ENCODE results near the gene CFAP20DC. TPM values are rescaled to one million over a fixed set of nuclear protein-coding genes. Genes with fewer than 3 reads are reported as not detected.
"Not testable (repeated sequence)": the region's sequence is repeated elsewhere in the genome, so short reads cannot be mapped to it uniquely, and the experiment has no call there.

CFAP20DC gene
- total RNA-seq, 2 donors from 2014 or later, result 0.08 to 0.24 TPM

DNA sequence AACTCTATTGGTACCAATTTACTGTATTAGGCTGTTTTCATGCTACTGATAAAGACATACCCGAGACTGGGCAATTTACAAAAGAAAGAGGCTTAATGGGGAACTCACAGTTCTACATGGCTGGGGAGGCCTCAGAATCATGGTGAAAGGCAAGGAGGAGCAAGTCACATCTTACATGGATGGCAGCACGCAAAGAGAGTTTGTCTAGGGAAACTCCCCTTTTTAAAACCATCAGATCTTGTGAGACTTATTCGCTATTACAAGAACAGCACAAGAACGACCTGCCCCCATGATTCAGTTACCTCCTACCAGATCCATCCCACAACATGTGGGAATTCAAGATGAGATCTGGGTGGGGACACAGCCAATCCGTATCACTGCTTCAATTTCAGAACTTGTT, 154.1 kb downstream of the CFAP20DC start:
- DNase-seq; ATAC-seq; intact Hi-C loops (cut with DNase I): not testable (repeated sequence)

DNA sequence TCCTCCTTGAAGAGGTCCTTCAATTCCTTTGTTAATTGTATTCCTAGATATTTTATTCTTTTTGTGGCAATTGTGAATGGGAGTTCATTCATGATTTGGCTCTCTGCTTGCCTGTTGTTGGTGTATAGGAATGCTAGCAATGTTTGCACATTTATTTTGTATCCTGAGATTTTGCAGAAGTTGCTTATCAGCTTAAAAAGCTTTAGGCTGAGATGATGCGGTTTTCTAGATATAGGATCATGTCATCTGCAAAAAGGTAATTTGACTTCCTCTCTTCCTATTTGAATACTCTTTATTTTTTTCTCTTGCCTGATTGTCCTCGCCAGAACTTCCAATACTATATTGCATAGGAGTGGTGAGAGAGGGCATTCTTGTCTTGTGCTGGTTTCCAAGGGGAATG, 157.3 kb downstream of the CFAP20DC start:
- DNase-seq; ATAC-seq; intact Hi-C loops (cut with DNase I): not testable (repeated sequence)

DNA sequence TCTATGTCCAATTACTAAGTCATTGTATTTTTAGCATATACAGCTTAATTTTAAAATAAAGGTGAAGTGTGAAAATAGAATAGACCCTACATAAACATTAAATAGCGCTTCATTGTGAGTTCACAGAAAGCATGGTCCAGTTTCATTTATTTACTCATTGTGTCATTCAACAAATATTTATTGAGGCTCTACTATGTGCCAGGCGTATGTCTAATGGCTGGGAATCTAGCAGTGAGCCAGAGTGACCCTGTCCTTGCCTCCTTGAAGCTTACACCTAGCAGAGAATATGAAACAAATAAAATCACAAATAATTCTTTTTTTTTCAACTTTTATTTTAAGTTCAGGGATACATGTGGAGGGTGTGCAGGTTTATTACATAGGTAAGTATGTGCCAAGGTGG, 161.7 kb downstream of the CFAP20DC start:
- intact Hi-C loops (cut with DNase I), result no loop called here
- DNase-seq (no peak), ATAC-seq (no peak)

DNA sequence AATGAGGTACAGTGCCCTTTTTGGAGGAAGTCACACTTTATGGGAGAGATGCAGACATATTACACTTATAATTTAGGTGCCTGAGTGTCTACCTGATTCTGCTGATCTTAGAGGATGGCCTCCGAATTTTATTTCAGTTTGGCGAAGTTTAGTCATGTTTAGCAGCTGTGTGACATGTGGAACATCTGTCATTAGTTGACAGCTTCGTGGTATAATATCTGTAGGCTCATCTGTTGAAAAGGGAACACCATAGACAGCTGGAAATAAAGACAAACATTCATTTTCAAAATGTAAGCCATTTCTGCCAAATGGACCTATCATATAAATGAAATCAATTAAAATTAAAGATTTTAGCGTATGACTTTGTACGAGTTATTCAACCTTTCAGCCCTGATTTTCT, 165.4 kb downstream of the CFAP20DC start:
- intact Hi-C loops (cut with DNase I), result no loop called here
- DNase-seq (no peak), ATAC-seq (no peak)

DNA sequence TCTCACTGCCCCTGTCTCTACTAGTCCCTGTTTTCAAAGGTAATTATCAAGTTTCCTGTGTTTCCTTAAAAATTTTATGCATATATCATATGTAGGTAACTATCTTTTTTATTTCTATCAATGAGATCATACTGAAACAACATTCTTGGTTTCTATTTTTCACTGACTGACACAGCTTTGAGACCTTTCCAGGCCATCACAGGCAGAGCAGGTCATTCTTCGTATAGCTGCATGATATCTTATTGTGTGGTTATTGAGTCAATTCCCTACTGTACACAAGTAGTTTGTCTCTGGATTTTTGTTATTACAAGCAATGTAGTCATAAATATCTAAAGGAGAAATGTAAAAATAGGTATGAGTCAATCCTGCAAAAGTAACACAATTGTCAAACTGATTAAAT, 169.6 kb downstream of the CFAP20DC start:
- ATAC-seq (no peak), DNase-seq (no peak)
- intact Hi-C loops (cut with DNase I), result no loop called here

DNA sequence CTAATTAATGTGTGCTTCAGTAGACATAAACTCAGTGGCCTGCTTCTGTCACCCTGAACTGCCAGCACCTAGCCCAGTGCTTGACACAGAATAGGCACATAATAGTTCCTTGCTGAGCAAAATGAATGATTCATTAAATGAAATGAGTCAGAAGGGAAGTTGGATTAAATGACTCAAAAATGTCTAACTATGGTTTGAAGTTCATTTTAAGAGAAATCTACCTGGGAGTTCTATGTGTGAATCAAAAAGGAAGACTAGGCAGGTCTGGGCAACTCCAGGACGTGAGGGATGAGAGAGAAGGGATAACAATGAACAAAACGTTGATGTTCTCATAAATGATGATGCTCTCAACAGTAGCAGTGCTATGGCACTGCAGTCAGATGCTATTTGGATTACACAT, 175.0 kb downstream of the CFAP20DC start:
- ATAC-seq, result no peak
- intact Hi-C loops (cut with DNase I), result no loop called here

DNA sequence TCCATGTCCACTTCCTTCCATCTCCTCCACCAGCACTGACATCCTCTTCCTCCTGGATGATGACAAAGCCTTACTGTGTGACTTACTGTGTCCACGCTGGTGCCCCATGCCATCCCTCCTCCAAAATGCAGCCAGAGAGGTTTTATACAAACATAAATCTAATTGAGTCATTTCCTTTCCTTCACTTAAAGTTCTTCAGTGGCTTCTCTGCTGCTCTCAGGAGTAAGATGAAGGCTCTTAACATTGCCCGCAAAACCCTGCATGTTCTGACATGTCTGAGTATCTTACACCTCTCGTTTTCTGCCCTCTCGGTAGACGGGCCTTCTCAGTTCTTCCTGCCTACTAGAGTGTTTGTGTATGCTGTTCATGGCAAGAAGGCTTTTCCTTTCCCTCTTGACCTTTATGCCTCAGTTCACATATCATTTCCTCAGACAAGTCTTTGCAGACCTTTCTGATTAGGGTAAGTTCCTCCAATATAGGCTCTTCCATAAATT, 175.5 kb downstream of the CFAP20DC start:
- intact Hi-C loops (cut with DNase I), result no loop called here
- no peak for ATAC-seq
- DNase-seq, result no peak

More for the DNA sequence above, 175.0 kb downstream of the CFAP20DC start:
- DNase-seq, result no peak

DNA sequence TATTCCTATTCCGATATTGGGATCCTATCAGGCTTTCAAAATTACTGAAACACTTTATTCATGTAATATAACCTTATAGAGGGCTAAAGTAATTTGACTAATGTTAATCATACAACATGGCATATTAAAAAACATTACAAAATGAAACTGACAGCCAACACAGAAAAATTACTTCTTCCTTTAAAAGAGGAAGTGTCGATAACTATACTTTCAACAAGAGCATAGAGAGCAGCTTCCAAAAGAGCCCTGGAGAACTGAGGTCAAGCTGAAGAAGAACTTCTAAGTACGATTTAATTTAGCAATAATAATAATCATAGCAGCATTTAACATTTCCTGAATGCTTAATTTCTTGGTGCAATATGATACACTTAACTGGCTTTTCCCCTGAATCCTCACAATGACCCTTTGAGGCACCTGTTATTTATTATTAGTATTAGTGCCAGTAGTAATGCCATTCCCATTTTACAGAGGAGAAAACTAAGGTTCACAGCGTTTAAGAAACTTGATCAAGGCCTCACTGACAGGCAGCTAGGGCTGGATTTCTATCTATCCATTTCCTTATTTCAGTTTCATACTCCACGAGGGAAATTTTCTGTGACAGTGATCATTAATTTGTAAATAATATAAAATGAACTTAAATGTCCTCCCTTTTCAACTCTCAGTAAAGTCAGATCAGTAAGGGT, 181.6 kb downstream of the CFAP20DC start:
- DNase-seq (no peak), ATAC-seq (no peak)
- intact Hi-C loops (cut with DNase I), result no loop called here

DNA sequence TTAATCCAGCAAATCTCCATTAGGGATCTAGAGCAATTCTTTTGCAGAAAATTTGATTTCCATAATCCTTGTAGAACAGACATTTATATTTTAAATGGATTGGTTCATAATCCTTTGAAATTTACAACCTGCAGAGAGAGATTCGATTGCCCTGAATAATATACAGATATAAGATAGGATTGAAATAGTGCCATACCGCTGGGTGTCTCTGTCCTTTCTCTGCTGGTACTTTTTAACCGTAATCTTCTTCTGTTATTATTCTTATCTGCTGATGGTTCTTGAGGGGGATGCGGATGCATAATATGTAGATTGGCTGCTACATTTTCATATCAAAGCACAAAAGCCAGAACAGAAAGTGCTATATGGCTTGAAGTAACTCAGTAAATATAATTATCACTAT, 182.2 kb downstream of the CFAP20DC start:
- intact Hi-C loops (cut with DNase I), result no loop called here
- no peak for ATAC-seq
- no peak for DNase-seq

DNA sequence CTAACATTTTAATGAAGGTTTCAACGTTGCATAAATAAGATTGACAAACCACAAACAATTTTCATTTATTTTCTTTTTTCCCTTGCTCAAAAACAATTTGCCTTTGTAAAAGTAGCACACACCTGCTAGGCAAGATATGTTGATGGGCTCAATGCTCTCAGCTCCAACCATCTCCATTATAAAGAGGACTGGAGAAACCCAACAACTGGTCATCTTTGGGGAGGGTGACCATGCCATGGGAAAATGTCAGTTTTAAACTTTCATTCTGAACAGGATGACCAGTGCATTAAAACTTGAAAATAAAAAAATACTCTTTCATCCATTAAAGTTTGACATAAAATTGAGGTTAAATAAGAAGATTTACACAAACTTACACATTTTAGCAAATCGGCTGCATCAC, 183.7 kb downstream of the CFAP20DC start:
- ATAC-seq (no peak), DNase-seq (no peak)
- intact Hi-C loops (cut with DNase I), result no loop called here

DNA sequence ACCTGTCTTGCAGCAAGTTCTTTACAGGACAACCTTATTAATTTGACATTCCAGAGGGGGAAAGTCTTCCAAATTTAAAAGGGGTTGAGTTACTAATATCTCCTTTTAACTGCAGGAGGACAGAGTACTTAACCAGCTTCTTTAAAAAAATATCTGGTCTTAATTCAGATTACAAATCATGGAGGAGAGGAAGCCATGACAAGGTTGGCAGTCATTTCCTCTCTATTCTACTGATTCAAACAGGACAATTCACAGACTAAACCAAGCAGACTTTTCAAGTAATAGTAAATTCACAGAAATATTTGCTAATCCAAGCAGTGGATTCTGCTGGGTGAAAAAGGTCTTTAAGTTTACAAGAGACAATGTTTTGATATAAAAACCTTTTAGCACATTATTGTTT, 185.3 kb downstream of the CFAP20DC start:
- ATAC-seq (no peak), DNase-seq (no peak)
- intact Hi-C loops (cut with DNase I), result no loop called here

DNA sequence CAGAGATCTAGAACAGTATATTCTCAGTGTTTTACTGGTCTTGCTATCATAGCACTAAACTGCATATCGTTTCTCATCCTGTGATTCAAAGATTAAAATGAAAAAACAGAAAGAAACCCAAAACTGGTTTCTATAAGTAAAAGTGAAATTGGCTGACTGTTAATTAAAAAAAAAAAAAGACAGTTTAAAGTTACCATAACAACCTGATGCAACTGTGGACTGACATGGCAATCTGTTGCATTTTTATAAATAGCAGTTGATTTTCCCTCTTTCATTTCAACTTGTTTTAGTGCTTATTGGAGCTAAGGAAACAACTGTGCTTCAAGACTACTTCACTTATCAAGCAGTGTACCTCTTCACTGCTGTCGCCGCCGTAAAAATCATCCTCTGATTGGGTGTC, 186.6 kb downstream of the CFAP20DC start:
- ATAC-seq, result no peak

DNA sequence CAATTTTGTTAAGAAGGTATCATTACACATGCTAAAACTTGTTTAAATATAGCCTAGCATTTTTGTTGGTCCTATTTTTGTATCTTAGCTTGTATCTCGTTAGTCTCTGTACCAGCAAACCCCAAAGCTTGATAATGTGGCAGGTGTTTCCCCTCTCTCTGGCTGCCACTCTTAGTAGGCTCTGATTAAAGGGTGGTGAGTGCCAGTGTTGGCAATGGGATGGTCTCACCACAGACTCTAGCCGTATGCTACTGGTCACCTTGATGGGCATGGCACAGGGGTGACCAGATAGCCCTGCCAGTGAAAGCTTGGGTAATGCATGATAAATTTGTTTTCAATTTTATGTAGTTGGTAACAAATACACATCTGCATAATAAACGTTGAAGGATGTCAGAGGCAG, 188.3 kb downstream of the CFAP20DC start:
- no peak for DNase-seq
- no peak for ATAC-seq
- intact Hi-C loops (cut with DNase I), result no loop called here

More for the DNA sequence above, 186.6 kb downstream of the CFAP20DC start:
- intact Hi-C loops (cut with DNase I), result no loop called here
- DNase-seq, result no peak

DNA sequence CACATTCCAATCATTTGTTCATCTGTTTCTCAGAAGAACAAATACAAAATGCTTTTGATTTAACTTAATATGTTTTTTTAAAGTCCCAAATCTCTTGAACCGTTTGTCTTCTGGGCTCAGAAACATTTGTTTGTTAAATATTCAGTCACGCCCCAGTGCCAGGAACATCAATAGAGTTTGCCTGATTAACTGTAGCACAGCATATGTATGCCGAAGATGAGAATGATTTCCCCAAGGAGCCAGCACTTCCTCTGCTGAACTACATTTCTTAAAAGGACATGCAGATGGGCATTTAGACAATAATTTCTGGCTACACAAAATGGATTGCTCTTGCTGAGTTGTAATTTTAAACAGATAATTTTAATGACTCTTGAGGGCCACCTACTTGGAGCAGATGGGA, 191.7 kb downstream of the CFAP20DC start:
- intact Hi-C loops (cut with DNase I), result no loop called here
- DNase-seq (no peak), ATAC-seq (no peak)

DNA sequence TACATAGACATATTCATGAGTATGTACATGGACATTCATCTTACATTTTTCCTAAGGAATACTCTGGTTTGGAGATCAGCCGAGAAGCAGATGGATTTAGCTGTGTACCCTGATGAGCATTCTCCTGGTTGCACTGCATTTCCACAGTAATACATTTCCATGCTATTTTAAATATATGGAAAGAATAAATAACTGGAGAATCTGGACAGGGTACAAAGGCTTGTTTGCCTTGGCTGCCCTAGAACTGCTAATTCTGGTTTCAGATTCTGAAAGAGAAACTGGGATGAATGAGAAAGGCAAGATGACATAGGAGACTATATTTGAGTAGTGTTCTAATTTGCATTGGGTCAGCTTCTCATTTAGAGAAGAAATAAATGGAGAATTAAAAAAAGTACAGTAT, 192.4 kb downstream of the CFAP20DC start:
- ATAC-seq (no peak), DNase-seq (no peak)
- intact Hi-C loops (cut with DNase I), result no loop called here

DNA sequence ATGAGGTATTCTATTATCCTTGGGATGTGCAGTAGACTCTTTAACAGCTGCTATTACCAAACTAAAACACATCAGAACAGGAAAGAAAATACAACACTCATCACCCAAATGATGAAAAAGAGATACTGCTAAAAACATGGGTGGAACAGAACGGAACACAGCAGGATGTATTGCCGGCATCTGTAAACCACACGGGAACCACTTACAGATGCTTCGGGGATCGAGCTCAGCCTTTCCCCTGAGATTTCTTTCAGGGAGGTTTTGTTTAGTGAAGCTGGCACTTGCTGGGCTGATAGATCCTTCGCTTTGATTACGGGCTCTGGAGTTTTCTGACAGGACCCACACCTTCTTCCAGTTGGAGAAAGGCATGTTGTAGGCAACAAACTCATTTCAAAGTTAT, 201.0 kb downstream of the CFAP20DC start:
- no peak for ATAC-seq
- no peak for DNase-seq
- intact Hi-C loops (cut with DNase I), result no loop called here

DNA sequence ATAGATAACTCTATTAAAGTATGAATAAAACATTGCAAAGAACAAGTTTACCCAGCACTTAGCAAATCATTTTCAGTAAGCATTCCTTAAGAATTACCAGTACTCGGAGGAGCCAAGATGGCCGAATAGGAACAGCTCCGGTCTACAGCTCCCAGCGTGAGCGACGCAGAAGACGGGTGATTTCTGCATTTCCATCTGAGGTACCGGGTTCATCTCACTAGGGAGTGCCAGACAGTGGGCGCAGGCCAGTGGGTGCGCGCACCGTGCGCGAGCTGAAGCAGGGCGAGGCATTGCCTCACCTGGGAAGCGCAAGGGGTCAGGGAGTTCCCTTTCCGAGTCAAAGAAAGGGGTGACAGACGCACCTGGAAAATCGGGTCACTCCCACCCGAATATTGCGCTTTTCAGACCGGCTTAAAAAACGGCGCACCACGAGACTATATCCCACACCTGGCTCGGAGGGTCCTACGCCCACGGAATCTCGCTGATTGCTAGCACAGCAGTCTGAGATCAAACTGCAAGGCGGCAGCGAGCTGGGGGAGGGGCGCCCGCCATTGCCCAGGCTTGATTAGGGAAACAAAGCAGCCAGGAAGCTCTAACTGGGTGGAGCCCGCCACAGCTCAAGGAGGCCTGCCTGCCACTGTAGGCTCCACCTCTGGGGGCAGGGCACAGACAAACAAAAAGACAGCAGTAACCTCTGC, 207.6 kb downstream of the CFAP20DC start:
- ATAC-seq; DNase-seq; intact Hi-C loops (cut with DNase I): not testable (repeated sequence)

DNA sequence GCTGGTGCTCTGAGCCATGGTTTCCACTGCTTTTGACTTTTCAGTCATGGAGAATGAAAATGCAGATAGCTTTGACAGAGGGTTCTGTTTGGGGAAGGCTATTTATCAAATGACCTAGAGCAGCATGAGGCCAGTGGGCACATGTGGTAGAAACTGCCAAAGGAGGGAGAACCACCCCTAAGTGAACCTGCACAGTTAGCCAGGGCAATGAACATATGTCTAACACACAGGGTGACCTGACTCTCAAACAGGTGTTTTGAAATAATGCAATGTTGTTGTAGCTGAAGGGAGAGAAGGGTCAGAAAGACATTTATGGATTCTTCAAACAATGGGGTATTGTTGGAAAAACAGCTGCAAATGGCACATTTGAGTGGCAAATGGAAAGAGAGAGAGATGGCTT, 208.9 kb downstream of the CFAP20DC start:
- ATAC-seq (no peak), DNase-seq (no peak)
- intact Hi-C loops (cut with DNase I), result no loop called here

DNA sequence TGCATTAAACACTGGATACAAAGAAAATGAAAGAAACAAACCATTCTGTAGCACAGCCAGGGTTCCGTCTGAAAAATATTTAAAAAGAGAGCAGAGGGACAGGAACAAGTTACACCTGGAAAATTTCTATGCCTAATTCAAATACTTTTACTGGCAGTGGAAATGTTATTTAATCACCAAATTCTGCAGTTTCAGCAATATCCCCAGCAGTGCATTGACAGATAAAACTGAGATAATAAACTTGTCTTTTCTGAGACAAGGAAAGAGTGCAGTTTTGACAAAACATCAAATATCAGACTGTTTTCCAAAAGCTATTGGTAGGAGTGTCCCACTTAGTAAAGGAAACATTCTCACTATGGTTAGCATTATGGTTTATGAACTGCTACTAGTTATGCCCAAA, 209.9 kb downstream of the CFAP20DC start:
- intact Hi-C loops (cut with DNase I), result no loop called here
- DNase-seq, result no peak
- ATAC-seq, result no peak

DNA sequence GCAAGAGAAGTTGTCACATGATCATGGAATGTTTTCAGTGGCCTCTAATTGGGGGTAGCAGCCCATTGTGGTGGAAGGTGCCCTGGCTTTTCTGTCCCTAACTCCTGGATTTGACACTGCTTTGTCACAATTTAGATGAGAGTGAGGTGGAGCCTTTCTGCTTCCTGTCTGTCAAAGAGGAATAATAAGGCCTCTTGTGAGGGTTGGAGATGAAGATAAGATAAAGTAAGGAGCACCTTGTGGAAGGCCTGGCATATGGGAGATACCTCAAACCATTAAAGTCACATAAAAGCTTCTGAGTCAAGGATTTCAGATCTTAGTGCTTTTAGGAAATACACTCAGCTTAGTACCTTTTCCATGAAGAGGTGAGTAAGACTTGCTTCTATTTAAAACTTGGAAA, 210.6 kb downstream of the CFAP20DC start:
- no peak for DNase-seq
- intact Hi-C loops (cut with DNase I), result no loop called here
- ATAC-seq, result no peak

DNA sequence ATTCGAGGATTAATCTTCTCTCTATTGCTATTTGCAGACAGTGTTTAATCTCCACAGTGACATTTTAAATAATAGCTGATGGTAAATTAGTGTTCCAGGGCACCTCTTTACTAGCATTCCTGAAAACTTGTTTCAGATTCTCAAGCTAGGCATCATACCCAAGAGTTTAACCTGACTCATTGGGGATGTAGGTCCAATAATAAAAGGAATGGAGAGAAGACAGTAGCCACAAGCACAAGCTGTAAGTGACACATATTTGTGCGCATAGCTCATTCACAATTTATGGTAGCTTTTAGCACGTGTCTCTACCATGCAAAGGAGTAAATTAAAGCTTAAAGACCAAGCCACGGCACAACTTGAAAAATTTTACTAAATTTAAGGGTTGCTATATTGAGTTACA, 212.0 kb downstream of the CFAP20DC start:
- ATAC-seq (no peak), DNase-seq (no peak)
- intact Hi-C loops (cut with DNase I), result no loop called here

Measured in left cardiac atrium (tissue), 4 donors.